ENCODE measurements around the gene GMDS.
A peak's percentile ranks its signal among the peaks of the same experiment; 100 is the strongest.

Gene GMDS

GRCh38 chr6:1780251-1780867 lies 465.0 kb downstream of the GMDS start:
- DNase-seq: no peak

DNA sequence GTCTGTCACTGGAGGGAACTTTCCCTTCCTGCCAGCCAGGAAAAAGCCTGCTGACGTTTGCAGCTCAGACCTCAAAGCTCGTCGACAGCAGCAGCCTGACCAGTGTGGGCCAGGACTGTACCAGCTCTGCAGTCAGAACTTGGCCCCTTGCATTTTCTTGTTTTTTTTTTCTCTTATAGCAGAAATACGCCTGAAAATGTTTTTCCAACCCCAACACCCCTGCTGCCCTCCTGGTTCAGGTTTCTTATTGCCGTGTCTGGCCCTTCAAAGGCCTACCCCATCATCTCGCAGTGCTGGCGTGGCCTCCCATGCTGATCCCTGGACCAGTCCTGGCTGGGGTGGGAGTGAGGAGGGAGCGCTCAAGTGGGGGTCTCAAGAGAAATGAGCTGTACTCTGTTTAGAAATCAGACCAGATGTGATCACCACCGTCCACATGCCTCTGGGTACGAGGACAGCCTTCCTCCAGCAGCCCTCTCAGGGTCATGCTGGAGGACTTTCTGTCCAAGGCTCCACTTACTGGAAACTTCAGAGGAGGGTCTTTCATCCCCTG lies 466.6 kb downstream of the GMDS start:
- peak in 5 of 56 donors; percentile 7 to 33 (median 20) for DNase-seq

GRCh38 chr6:1777921-1778685 lies 467.3 kb downstream of the GMDS start:
- DNase-seq: no peak

DNA sequence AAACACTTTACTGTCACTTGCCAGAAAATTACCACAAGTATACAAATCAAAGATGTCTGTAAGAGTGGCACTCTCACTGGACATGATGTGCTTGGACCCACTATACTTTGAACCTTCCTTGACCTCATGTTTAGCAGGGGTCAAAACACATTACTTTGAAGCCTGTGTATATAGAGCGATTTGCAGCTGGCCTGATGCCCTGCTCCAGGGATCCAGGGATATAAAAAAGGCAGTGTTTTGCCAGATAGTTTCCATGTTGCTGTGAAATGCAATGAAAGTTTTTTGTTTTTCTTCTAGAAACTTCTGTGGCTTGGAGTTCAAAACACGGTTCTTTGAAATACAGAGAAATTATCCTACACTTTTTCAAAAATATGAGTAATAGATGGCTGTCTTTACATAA lies 470.0 kb downstream of the GMDS start:
- no peak for DNase-seq

DNA sequence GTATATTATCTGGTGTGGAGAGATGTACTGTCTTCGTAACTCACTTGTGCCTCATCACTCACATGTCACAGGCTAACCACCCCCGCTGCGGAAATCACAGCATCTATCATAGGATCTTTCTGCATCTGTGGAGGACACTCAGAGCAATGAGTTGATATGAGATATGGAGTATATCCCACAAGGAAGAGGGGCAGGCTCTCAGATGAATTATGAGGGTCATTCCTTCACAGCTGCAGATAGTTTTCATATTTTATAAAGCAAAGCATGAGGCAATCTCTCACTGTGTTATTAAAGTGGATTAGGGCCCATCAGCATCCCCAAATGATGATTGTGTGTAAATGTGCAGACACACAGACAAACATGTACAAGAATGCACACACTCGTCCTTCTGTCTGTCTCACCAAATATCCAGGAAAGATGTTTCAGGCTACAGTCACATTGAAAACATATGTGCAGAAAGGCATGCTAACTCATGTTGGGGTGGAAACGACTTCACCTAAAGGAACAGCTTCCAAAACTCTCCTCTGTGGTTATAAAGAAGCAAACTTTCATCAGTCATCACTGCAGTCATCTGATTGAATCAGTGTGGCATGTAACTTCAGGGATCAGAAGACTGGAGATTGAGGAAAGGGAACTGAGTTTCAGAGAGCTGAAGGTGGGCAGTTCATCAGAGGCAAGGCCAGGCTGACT lies 471.0 kb downstream of the GMDS start:
- DNase-seq: no peak

- no peak for DNase-seq
Measured at GRCh38 chr6:1773700-1774099, 471.7 kb downstream of the GMDS start.

GRCh38 chr6:1770968-1771723 lies 474.3 kb downstream of the GMDS start:
- DNase-seq: peak in 1 of 56 donors; percentile 28

- DNase-seq: no peak
Measured at GRCh38 chr6:1770435-1770843, 475.0 kb downstream of the GMDS start.

- DNase-seq: no peak
Measured at GRCh38 chr6:1767481-1768246, 477.7 kb downstream of the GMDS start.

DNA sequence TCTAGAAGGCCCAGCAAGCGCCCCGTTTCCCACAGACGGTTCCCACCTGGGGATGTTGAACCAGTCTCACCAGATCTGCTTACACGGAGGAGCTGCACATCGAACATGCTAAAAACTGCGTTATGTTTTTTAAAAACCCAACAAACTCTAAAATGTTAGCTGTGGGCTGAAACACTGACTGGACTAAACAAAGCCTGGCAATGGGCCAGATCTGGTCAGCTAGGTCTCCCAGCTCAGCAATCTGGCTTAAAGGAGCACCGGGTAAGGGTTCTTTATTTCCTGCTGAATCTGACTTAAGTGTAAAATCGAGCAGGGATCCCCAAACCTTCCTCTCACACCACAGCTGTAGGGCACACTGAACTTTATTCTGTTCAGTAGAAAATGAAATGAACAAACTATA lies 478.8 kb downstream of the GMDS start:
- DNase-seq: no peak

- no peak for DNase-seq
Measured at GRCh38 chr6:1765160-1765903, 480.1 kb downstream of the GMDS start.

- no peak for DNase-seq
Measured at GRCh38 chr6:1764397-1764987, 480.9 kb downstream of the GMDS start.

GRCh38 chr6:1763404-1763803 lies 482.0 kb downstream of the GMDS start:
- no peak for DNase-seq

DNA sequence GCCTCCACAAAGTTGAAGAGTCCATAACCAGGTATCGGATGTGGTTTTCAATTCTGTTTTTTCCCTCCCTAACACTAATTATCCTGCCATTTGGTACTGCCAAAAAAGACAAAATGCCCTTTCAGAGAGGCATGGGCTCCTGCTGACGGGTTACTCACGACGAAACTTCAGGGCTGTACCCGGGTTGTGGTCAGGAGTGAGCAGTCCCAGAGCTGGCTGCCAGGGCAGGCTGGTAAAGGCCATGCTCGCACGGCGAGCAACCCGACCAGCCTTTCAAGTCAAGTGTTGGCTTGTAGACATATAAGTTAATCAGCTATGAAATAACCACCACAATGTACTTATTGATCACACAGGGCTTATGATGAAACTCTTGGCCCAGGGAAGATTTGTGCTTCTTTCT lies 483.2 kb downstream of the GMDS start:
- DNase-seq: peak in 2 of 56 donors; percentile 7 to 8

GRCh38 chr6:1761477-1761877 lies 483.9 kb downstream of the GMDS start:
- DNase-seq: no peak

DNA sequence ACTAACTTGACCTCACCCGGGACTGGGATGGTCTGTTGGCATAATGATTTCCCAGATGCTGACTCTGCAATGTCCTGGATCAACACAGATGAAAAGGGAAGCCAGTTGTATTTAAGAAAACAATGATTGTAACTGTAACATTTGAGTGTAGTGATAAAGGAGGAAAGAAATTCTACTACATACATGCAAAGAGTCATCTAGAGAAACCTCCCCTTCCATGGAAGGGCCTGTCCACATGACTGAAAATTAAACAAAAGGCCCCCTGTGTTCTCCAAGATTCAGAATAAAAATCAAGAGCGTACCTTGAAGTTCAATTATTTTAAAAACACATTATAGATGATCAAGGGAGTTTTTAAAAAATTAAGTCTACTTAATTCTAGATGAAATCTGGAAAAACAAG lies 484.5 kb downstream of the GMDS start:
- DNase-seq: no peak

GRCh38 chr6:1759870-1760269 lies 485.5 kb downstream of the GMDS start:
- no peak for DNase-seq

DNA sequence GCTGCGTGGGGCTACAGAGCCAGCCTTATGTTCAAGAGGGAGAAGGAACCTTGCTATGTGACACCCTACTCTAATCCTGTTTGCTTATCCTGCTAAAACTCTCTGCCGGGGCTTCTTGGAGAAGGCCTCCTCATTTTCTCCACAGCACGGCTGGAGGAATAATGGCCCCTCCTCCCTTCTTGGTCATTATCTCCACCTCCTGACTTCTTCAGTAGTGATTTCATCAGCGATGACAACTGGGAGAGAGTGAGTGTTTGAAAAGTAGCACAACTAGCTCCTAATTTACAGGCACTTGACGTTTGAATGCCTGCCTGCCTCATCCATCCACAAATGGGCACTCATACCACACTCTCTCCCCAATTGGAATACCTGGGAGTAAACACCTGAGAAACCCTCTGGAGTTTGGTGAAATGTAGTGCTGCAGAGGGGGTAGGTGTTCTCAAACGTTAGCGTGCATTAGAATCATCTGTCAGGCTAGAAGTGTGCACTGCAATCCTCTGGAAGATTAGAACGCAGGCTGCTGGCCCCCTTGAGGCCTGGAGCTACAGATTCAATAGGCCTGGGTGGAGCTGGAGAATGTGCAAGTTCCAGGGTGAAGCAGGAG lies 487.2 kb downstream of the GMDS start:
- no peak for DNase-seq

DNA sequence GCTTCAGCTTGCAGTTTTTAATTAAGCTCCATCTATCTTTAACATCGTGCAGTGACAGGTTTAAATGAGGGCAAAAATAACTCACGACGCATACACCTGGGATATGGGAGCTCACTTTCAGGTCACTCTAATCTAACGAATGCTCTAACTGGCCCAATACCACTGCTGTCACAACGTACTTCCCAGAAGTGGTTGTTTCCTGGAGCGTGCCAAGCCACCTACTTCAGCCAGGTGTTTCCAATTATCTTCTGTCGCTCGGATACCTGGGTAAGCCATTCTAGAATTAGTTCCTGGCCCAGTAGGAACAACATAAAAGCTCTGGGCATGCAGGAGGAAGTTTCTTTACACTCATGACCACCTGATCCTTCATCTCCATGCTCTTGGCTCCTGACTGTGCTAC lies 488.3 kb downstream of the GMDS start:
- no peak for DNase-seq

All from amygdala (tissue), 56 donors.